HG03175 (cell line): ENCODE data around the gene CAMK4.
A peak's percentile ranks its signal among the peaks of the same experiment; 100 is the strongest.
"Not testable (repeated sequence)": the region's sequence is repeated elsewhere in the genome, so short reads cannot be mapped to it uniquely, and the experiment has no call there.

Experiments
- ATAC-seq: cut with Tn5 transposase; IDR thresholded peaks from one replicate; pipeline ENCODE4 v1.9.1; 2021; ENCODE audit warnings: mild to moderate bottlenecking, moderate library complexity; ENCODE audit not compliant: unreplicated experiment

Gene CAMK4

GRCh38 chr5:111256128-111256527 lies 31.9 kb downstream of the CAMK4 start:
- ATAC-seq = no peak

- ATAC-seq = not testable (repeated sequence)
These were observed 33.4 kb downstream of the CAMK4 start for GRCh38 chr5:111257610-111258009.

GRCh38 chr5:111259636-111260035 lies 35.5 kb downstream of the CAMK4 start:
- ATAC-seq = no peak

- no peak for ATAC-seq
These were observed 37.4 kb downstream of the CAMK4 start for GRCh38 chr5:111261610-111262009.

- no peak for ATAC-seq
These were observed 38.0 kb downstream of the CAMK4 start for GRCh38 chr5:111262153-111262552.

- no peak for ATAC-seq
These were observed 38.6 kb downstream of the CAMK4 start for GRCh38 chr5:111262815-111263214.

- no peak for ATAC-seq
These were observed 42.3 kb downstream of the CAMK4 start for GRCh38 chr5:111266491-111266890.

- ATAC-seq = no peak
These were observed 44.1 kb downstream of the CAMK4 start for GRCh38 chr5:111268300-111268699.

- no peak for ATAC-seq
These were observed 47.7 kb downstream of the CAMK4 start for GRCh38 chr5:111271885-111272284.

- no peak for ATAC-seq
These were observed 52.9 kb downstream of the CAMK4 start for GRCh38 chr5:111277061-111277460.

GRCh38 chr5:111278858-111279504 lies 54.8 kb downstream of the CAMK4 start:
- peak; percentile 97 for ATAC-seq

- ATAC-seq = no peak
These were observed 56.2 kb downstream of the CAMK4 start for GRCh38 chr5:111280282-111280951.

- no peak for ATAC-seq
These were observed 58.6 kb downstream of the CAMK4 start for GRCh38 chr5:111282798-111283197.

GRCh38 chr5:111284825-111285224 lies 60.6 kb downstream of the CAMK4 start:
- no peak for ATAC-seq

- ATAC-seq = no peak
These were observed 70.4 kb downstream of the CAMK4 start for GRCh38 chr5:111294551-111294950.

GRCh38 chr5:111295649-111296048 lies 71.5 kb downstream of the CAMK4 start:
- no peak for ATAC-seq

GRCh38 chr5:111296570-111296969 lies 72.4 kb downstream of the CAMK4 start:
- no peak for ATAC-seq

- ATAC-seq = no peak
These were observed 74.9 kb downstream of the CAMK4 start for GRCh38 chr5:111299067-111299481.

GRCh38 chr5:111299831-111300432 lies 75.7 kb downstream of the CAMK4 start:
- ATAC-seq = no peak

GRCh38 chr5:111301264-111301663 lies 77.1 kb downstream of the CAMK4 start:
- no peak for ATAC-seq

GRCh38 chr5:111302043-111302442 lies 77.9 kb downstream of the CAMK4 start:
- ATAC-seq = not testable (repeated sequence)

- no peak for ATAC-seq
These were observed 84.8 kb downstream of the CAMK4 start for GRCh38 chr5:111308951-111309350.
